Dedifferentiated amniotic fluid mesenchymal stem cell (primary cell): ENCODE measurements around the gene ADD3.
A peak's percentile ranks its signal among the peaks of the same experiment; 100 is the strongest.

Experiments
- DNase-seq: peaks from one replicate; pipeline ENCODE4 v3.0.0-alpha.2; 2016; ENCODE audit errors: extremely low spot score

The ADD3 gene

GRCh38 chr10:110067960-110068770, 60.4 kb downstream of the ADD3 start:
- peak; percentile 37 for DNase-seq

GRCh38 chr10:110068780-110069179, 61.0 kb downstream of the ADD3 start:
- no peak for DNase-seq

- DNase-seq = no peak
These were observed 61.8 kb downstream of the ADD3 start for GRCh38 chr10:110069502-110069982.

- DNase-seq = no peak
These were observed 66.1 kb downstream of the ADD3 start for GRCh38 chr10:110073896-110074295.

GRCh38 chr10:110074298-110074697, 66.5 kb downstream of the ADD3 start:
- DNase-seq = no peak

GRCh38 chr10:110074758-110075671, 67.2 kb downstream of the ADD3 start:
- DNase-seq = peak; percentile 91

- no peak for DNase-seq
These were observed 67.9 kb downstream of the ADD3 start for GRCh38 chr10:110075686-110076085.

- DNase-seq = peak; percentile 85
These were observed 69.0 kb downstream of the ADD3 start for GRCh38 chr10:110076559-110077318.

GRCh38 chr10:110077436-110078130, 69.8 kb downstream of the ADD3 start:
- no peak for DNase-seq

GRCh38 chr10:110078317-110078716, 70.5 kb downstream of the ADD3 start:
- no peak for DNase-seq

- no peak for DNase-seq
These were observed 74.1 kb downstream of the ADD3 start for GRCh38 chr10:110081911-110082310.

GRCh38 chr10:110083884-110084283, 76.1 kb downstream of the ADD3 start:
- peak; percentile 47 for DNase-seq

- DNase-seq = no peak
These were observed 79.9 kb downstream of the ADD3 start for GRCh38 chr10:110087682-110088081.

GRCh38 chr10:110088367-110089104, 80.8 kb downstream of the ADD3 start:
- no peak for DNase-seq

- DNase-seq = no peak
These were observed 84.0 kb downstream of the ADD3 start for GRCh38 chr10:110091830-110092229.

GRCh38 chr10:110093722-110094121, 85.9 kb downstream of the ADD3 start:
- DNase-seq = no peak

GRCh38 chr10:110094786-110095185, 87.0 kb downstream of the ADD3 start:
- DNase-seq = no peak

GRCh38 chr10:110101464-110102144, 93.8 kb downstream of the ADD3 start:
- no peak for DNase-seq

- DNase-seq = no peak
These were observed 96.2 kb downstream of the ADD3 start for GRCh38 chr10:110103921-110104461.

GRCh38 chr10:110105873-110106272, 98.1 kb downstream of the ADD3 start:
- DNase-seq = no peak
